Fibroblast of lung (primary cell): Measurements from ENCODE around the gene GIMAP6.

Experiments used
- CTCF ChIP-seq, 2 donors: IDR thresholded peaks in 1 of 2; conservative IDR thresholded peaks in 1 of 2; 1 replicate in 1 of 2; 2 replicates in 1 of 2; pipeline ENCODE4 v1.5.1; 2011 to 2012; ENCODE audit warnings: low read length in 2 of 2, control low read depth in 1 of 2, inconsistent platforms in 1 of 2, low read depth in 1 of 2, mild to moderate bottlenecking in 1 of 2
- EZH2 ChIP-seq: IDR thresholded peaks from 2 replicates; pipeline ENCODE4 v1.5.1; 2012; ENCODE audit warnings: low read length, control low read depth, mild to moderate bottlenecking; ENCODE audit errors: missing control alignments

GRCh38 chr7:150626696-150627095 is 5.5 kb downstream of the GIMAP6 start:
- TF ChIP-seq CTCF (conservative IDR thresholded peaks at IDR 0.05 in 1 of 2, IDR thresholded peaks at IDR 0.05 in 1 of 2; ENCODE audit: low read depth in 1 of 2, low read length in 2 of 2) (no peak), EZH2 (no peak)
